Spleen (tissue), 11 donors: Measurements from ENCODE around the gene CYP24A1. TPM values are rescaled to one million over a fixed set of nuclear protein-coding genes. Genes with fewer than 3 reads are reported as not detected.

Experiments
- DNase-seq: peaks from one replicate; pipeline ENCODE4 v3.0.0-alpha.2; 2020
- H3K27ac ChIP-seq, 8 donors: fragments of 200-600 bp; sonication (generic) in 7 of 8; 1 replicate in 4 of 8; 2 replicates in 4 of 8; pipeline versions ENCODE4 v1.5.0 to v1.8.0; 2016 to 2021; ENCODE audit warnings: inconsistent platforms in 4 of 8, mild to moderate bottlenecking in 4 of 8, moderate library complexity in 1 of 8
- H3K27me3 ChIP-seq, 7 donors: fragments of 200-600 bp; sonication (generic) in 6 of 7; replicated peaks in 1 of 7; 1 replicate in 4 of 7; 2 replicates in 3 of 7; pipeline versions ENCODE4 v1.5.0 to v1.8.0; 2016 to 2021; ENCODE audit warnings: inconsistent platforms in 3 of 7, mild to moderate bottlenecking in 1 of 7
- H3K36me3 ChIP-seq, 6 donors: fragments of 200-600 bp; sonication (generic) in 5 of 6; 1 replicate in 4 of 6; 2 replicates in 2 of 6; pipeline versions ENCODE4 v1.5.0 to v1.8.0; 2016 to 2021; ENCODE audit warnings: inconsistent platforms in 2 of 6
- H3K4me1 ChIP-seq, 6 donors: fragments of 200-600 bp; sonication (generic) in 5 of 6; 1 replicate in 3 of 6; 2 replicates in 3 of 6; pipeline versions ENCODE4 v1.5.0 to v1.8.0; 2016 to 2021; ENCODE audit warnings: inconsistent platforms in 3 of 6
- H3K4me3 ChIP-seq, 8 donors: fragments of 200-600 bp; sonication (generic) in 7 of 8; 1 replicate in 4 of 8; 2 replicates in 4 of 8; pipeline versions ENCODE4 v1.5.0 to v1.8.0; 2016 to 2021; ENCODE audit warnings: inconsistent platforms in 4 of 8, mild to moderate bottlenecking in 4 of 8, moderate library complexity in 2 of 8
- H3K9me3 ChIP-seq, 8 donors: fragments of 200-600 bp; sonication (generic) in 7 of 8; 1 replicate in 4 of 8; 2 replicates in 4 of 8; pipeline versions ENCODE4 v1.5.0 to v1.8.0; 2016 to 2021; ENCODE audit warnings: inconsistent platforms in 4 of 8
- CTCF ChIP-seq, 11 experiments: fragments of 200-600 bp in 7 of 11; fragments of 450-650 bp in 4 of 11; sonication (generic) in 4 of 11; IDR thresholded peaks in 8 of 11; conservative IDR thresholded peaks in 3 of 11; 1 replicate in 7 of 11; 2 replicates in 4 of 11; pipeline versions ENCODE4 v1.4.0 to v1.8.0; 2016 to 2021; ENCODE audit warnings: antibody characterized with exemption in 11 of 11, inconsistent platforms in 4 of 11, mild to moderate bottlenecking in 1 of 11
- POLR2A ChIP-seq, 3 donors: fragments of 450-650 bp; IDR thresholded peaks; one replicate each; pipeline ENCODE4 v1.5.1; 2017; ENCODE audit warnings: antibody characterized with exemption in 3 of 3, mild to moderate bottlenecking in 1 of 3
- POLR2AphosphoS5 ChIP-seq, 3 donors: sonication (generic); formaldehyde crosslinking; IDR thresholded peaks; one replicate each; pipeline ENCODE4 v1.5.1; 2017; ENCODE audit warnings: antibody characterized with exemption in 3 of 3
- WGBS, 5 donors: extraction: QIAGEN DNeasy Blood & Tissue Kit in 3 of 5; methylation state at CpG; one replicate each; pipeline versions ENCODE4 v1.1.5 to v1.1.7; 2013 to 2018; 5-methylcytosine and 5-hydroxymethylcytosine counted together
- intact Hi-C: fragments of 100-400 bp; cut with DNase I; formaldehyde crosslinking; loops from one replicate; pipeline ENCODE4 v1.15.0; 2023; ENCODE audit warnings: low total_unique reads
- polyA plus RNA-seq, 3 donors: library from polyadenylated mRNA; stranded (reverse); fragments of 200-250 nt; gene quantifications; one replicate each; pipeline ENCODE4 v1.2.1, GENCODE V29; 2013
- total RNA-seq, 7 donors: library from RNA; depleted of rRNA in 3 of 7; stranded (reverse); fragments of >200 nt in 3 of 7; fragmentation: NEBNext Ultra II Directional in 4 of 7; extraction: Animal tissue kit (Norgen Biotek cat#: 25700) in 4 of 7; gene quantifications; one replicate each; pipeline versions ENCODE4 v1.1.0 to v1.2.1, GENCODE V29; 2016 to 2021
- donor health status: healthy with polysubstance abuse.
- donor health status: DM: no; HTN: no; CAD: no; lungs with moderate emphysema.
- donor health status: DM: no; HTN: no; CAD: no.
- donor health status: Bipolar disorder and iron deficiency.
- donor health status: healthy.
- donor health status: DM: no; HTN: no; CAD: no.
- donor health status: DM: yes; HTN: yes; CAD: no.

Gene CYP24A1
- total and polyA plus RNA-seq, 10 donors: not detected

- WGBS, 5 donors: 90 to 95% (median 93%) methylated on average over 7 of the region's 7 CpGs
- Histone ChIP-seq H3K27ac (no peak overlapping the region), H3K4me1 (peaks cover 0 to 29% (median 8%) of the 10 kb centered on the region in 6 donors), H3K9me3 (no peaks in the 10 kb centered on the region), H3K27me3 (no peaks in the 10 kb centered on the region), H3K4me3 (no peak overlapping the region), H3K36me3 (peaks cover 0 to 71% (median 33%) of the 10 kb centered on the region in 6 donors)
- TF ChIP-seq POLR2A (IDR thresholded peaks at IDR 0.05): no peak
- TF ChIP-seq POLR2AphosphoS5 (IDR thresholded peaks at IDR 0.05): no peak
- TF ChIP-seq CTCF (IDR thresholded peaks at IDR 0.05 in 8 of 11, conservative IDR thresholded peaks at IDR 0.05 in 3 of 11): no peak
- DNase-seq: no peak
- intact Hi-C loops: loop anchor here (10.0 kb wide), 1 partner anchor 427 kb away; no protein-coding TSS in a partner anchor
Observed at GRCh38 chr20:54217762-54218161, 44.0 kb upstream of the CYP24A1 start.

- no peaks in the 10 kb centered on the region for H3K9me3 ChIP-seq
- WGBS, 5 donors: 93 to 96% (median 95%) methylated on average over 3 of the region's 3 CpGs
- H3K4me3 ChIP-seq: no peak overlapping the region
- no peak for DNase-seq
- peaks cover 0 to 75% (median 31%) of the 10 kb centered on the region in 6 donors for H3K36me3 ChIP-seq
- peaks cover 0 to 36% (median 2%) of the 10 kb centered on the region in 6 donors for H3K4me1 ChIP-seq
- intact Hi-C loops: loop anchor here (10.0 kb wide), 1 partner anchor 430 kb away; no protein-coding TSS in a partner anchor
- no peaks in the 10 kb centered on the region for H3K27me3 ChIP-seq
- TF ChIP-seq POLR2A (IDR thresholded peaks at IDR 0.05) (no peak), CTCF (IDR thresholded peaks at IDR 0.05 in 8 of 11, conservative IDR thresholded peaks at IDR 0.05 in 3 of 11) (no peak), POLR2AphosphoS5 (IDR thresholded peaks at IDR 0.05) (no peak)
- H3K27ac ChIP-seq: no peak overlapping the region
Observed at GRCh38 chr20:54215157-54215789, 41.5 kb upstream of the CYP24A1 start.

GRCh38 chr20:54214566-54214965 lies 40.8 kb upstream of the CYP24A1 start:
- H3K27me3 ChIP-seq: no peaks in the 10 kb centered on the region
- intact Hi-C loops: loop anchor here (10.0 kb wide), 1 partner anchor 430 kb away; no protein-coding TSS in a partner anchor
- no peak overlapping the region for H3K4me3 ChIP-seq
- TF ChIP-seq POLR2AphosphoS5 (IDR thresholded peaks at IDR 0.05) (no peak), CTCF (IDR thresholded peaks at IDR 0.05 in 8 of 11, conservative IDR thresholded peaks at IDR 0.05 in 3 of 11) (no peak), POLR2A (IDR thresholded peaks at IDR 0.05) (no peak)
- no peak for DNase-seq
- no peak overlapping the region for H3K27ac ChIP-seq
- no peaks in the 10 kb centered on the region for H3K9me3 ChIP-seq
- H3K36me3 ChIP-seq: peaks cover 0 to 71% (median 30%) of the 10 kb centered on the region in 6 donors
- peaks cover 0 to 44% (median 7%) of the 10 kb centered on the region in 6 donors for H3K4me1 ChIP-seq
- WGBS, 5 donors: 93 to 96% (median 94%) methylated on average over 8 of the region's 8 CpGs

DNA sequence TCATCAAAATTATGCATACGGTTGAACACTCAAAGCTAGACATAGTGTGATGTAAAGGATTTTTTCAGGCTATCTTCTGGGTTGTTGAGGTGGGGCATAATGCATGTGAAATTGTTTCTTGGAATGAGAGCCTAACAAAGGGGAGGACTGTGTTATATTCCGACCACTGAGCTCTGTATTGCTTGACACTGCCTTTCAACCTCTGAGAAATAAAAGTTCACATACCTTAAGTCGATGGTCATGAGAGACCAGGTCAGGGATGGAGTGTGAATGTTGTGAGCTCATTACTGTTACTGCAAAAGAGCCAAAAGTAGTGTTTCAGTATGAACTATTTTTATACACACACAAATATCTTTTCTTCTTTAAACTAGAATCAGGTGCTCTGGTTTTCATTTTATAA lies 39.1 kb upstream of the CYP24A1 start:
- Histone ChIP-seq H3K27ac (no peak overlapping the region), H3K36me3 (peaks cover 0 to 54% (median 25%) of the 10 kb centered on the region in 6 donors), H3K4me1 (peaks cover 10 to 52% (median 18%) of the 10 kb centered on the region in 6 donors), H3K9me3 (no peaks in the 10 kb centered on the region), H3K4me3 (no peak overlapping the region), H3K27me3 (no peaks in the 10 kb centered on the region)
- no peak for DNase-seq
- intact Hi-C loops: loop anchor here (10.0 kb wide), 1 partner anchor 432 kb away; no protein-coding TSS in a partner anchor
- 91 to 96% (median 96%) methylated on average over 3 of the region's 3 CpGs for WGBS, 5 donors
- no peak for TF ChIP-seq CTCF (IDR thresholded peaks at IDR 0.05 in 8 of 11, conservative IDR thresholded peaks at IDR 0.05 in 3 of 11)
- TF ChIP-seq POLR2AphosphoS5 (IDR thresholded peaks at IDR 0.05): no peak
- TF ChIP-seq POLR2A (IDR thresholded peaks at IDR 0.05): no peak
